DOHH2 (cell line): ENCODE data around the gene C11orf68.

Source experiments
- CTCF ChIP-seq: fragments of 200-600 bp; sonication (generic); IDR thresholded peaks from one replicate; pipeline ENCODE4 v1.5.1; 2014; ENCODE audit warnings: antibody characterized with exemption, mild to moderate bottlenecking, low read depth, low read length; ENCODE audit not compliant: poor library complexity, severe bottlenecking
- EZH2phosphoT487 ChIP-seq: fragments of 200-600 bp; sonication (generic); IDR thresholded peaks from 2 replicates; pipeline ENCODE4 v1.6.1; 2017; ENCODE audit warnings: borderline replicate concordance, mild to moderate bottlenecking, antibody characterized with exemption, low read length, moderate library complexity, mixed read lengths

DNA sequence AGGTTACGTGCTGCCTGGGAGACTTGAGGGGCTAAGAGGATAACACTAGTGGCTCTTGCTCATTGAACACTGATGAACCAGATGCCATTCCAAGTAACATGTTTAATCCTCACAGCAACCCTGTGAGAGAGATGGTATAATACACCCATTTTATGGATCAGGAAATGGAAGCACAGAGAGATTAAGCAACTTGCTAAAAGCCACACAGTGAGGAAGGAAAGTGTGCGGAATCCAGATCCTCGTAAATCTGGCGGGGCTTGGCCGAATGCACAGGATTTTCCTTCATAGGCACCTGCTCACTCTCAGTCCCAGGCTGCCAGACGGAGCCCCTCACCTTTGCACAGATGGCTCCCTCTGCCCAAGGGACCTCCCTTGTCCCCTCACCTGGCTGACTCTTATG is 11.0 kb downstream of the C11orf68 start:
- TF ChIP-seq CTCF: no peak
- TF ChIP-seq EZH2phosphoT487: no peak
